ENCODE results near the gene HOXD11. TPM values are rescaled to one million over a fixed set of nuclear protein-coding genes. Genes with fewer than 3 reads are reported as not detected.

The HOXD11 gene
- total RNA-seq, 2 donors from 2014 or later = not detected

GRCh38 chr2:176115883-176116813, 9.1 kb downstream of the HOXD11 start, which contains the start of gene HOXD10:
TSS of gene HOXD10 (plus strand) at chr2:176116778. CDS start at chr2:176116834, 56 bp downstream.
- Histone ChIP-seq H3K9me3 (peaks cover 0 to 4% of the 10 kb centered on the region in 2 donors), H3K4me3 (no peak within 1 kb of the TSS), H3K4me1 (peaks cover 0 to 6% of the 10 kb centered on the region in 2 donors), H3K27me3 (peaks cover 87 to 92% of the 10 kb centered on the region in 2 donors), H3K36me3 (no peaks in the 10 kb centered on the region), H3K27ac (no peak within 1 kb of the TSS)
- no peak for DNase-seq (ENCODE audit: low spot score)
- no peak for TF ChIP-seq CTCF (IDR thresholded peaks at IDR 0.05)

GRCh38 chr2:176117162-176117822, 10.2 kb downstream of the HOXD11 start:
- no peak for TF ChIP-seq CTCF (IDR thresholded peaks at IDR 0.05)
- no peaks in the 10 kb centered on the region for H3K36me3 ChIP-seq
- no peak overlapping the region for H3K4me3 ChIP-seq
- no peak for DNase-seq (ENCODE audit: low spot score)
- peaks cover 79 to 94% of the 10 kb centered on the region in 2 donors for H3K27me3 ChIP-seq
- peaks cover 0 to 4% of the 10 kb centered on the region in 2 donors for H3K9me3 ChIP-seq
- H3K4me1 ChIP-seq = peaks cover 0 to 13% of the 10 kb centered on the region in 2 donors
- H3K27ac ChIP-seq = no peak overlapping the region

GRCh38 chr2:176117823-176118371, 10.8 kb downstream of the HOXD11 start:
- H3K27me3 ChIP-seq = peaks cover 78 to 94% of the 10 kb centered on the region in 2 donors
- H3K4me1 ChIP-seq = peaks cover 0 to 19% of the 10 kb centered on the region in 2 donors
- peaks cover 0 to 4% of the 10 kb centered on the region in 2 donors for H3K9me3 ChIP-seq
- no peaks in the 10 kb centered on the region for H3K36me3 ChIP-seq
- no peak for DNase-seq (ENCODE audit: low spot score)
- no peak for TF ChIP-seq CTCF (IDR thresholded peaks at IDR 0.05)
- H3K4me3 ChIP-seq = no peak overlapping the region
- H3K27ac ChIP-seq = no peak overlapping the region

- Histone ChIP-seq H3K27ac (no peak overlapping the region), H3K4me3 (no peak overlapping the region), H3K27me3 (peaks cover 73 to 93% of the 10 kb centered on the region in 2 donors), H3K9me3 (peaks cover 0 to 4% of the 10 kb centered on the region in 2 donors), H3K4me1 (peaks cover 0 to 25% of the 10 kb centered on the region in 2 donors), H3K36me3 (no peaks in the 10 kb centered on the region)
- no peak for DNase-seq (ENCODE audit: low spot score)
- peak; percentile 8 to 21 for TF ChIP-seq CTCF (IDR thresholded peaks at IDR 0.05)
These were observed 11.7 kb downstream of the HOXD11 start for GRCh38 chr2:176118601-176119339.

All from right atrium auricular region (tissue), 2 donors.